ENCODE results near the gene TGM2.

DNA sequence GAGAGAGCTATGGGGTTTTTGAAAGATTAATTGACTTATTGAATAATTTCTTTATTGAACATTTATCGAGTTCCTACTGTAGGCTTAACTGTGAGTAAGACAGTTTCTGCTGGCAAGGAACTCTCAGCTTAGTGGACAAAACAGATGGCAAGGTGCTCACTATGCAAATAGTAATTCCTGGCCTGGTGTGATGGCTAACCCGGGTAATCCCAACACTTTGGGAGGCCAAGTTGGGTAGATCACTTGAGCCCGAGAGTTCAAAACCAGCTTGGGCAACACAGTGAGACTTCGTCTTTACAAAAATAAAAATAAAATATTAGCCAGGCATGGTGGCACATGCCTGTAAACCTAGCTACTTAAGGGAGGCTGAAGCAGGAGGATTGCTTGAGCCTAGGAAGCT lies 13.5 kb upstream of the TGM2 start:
- TF ChIP-seq, protein P1, sequence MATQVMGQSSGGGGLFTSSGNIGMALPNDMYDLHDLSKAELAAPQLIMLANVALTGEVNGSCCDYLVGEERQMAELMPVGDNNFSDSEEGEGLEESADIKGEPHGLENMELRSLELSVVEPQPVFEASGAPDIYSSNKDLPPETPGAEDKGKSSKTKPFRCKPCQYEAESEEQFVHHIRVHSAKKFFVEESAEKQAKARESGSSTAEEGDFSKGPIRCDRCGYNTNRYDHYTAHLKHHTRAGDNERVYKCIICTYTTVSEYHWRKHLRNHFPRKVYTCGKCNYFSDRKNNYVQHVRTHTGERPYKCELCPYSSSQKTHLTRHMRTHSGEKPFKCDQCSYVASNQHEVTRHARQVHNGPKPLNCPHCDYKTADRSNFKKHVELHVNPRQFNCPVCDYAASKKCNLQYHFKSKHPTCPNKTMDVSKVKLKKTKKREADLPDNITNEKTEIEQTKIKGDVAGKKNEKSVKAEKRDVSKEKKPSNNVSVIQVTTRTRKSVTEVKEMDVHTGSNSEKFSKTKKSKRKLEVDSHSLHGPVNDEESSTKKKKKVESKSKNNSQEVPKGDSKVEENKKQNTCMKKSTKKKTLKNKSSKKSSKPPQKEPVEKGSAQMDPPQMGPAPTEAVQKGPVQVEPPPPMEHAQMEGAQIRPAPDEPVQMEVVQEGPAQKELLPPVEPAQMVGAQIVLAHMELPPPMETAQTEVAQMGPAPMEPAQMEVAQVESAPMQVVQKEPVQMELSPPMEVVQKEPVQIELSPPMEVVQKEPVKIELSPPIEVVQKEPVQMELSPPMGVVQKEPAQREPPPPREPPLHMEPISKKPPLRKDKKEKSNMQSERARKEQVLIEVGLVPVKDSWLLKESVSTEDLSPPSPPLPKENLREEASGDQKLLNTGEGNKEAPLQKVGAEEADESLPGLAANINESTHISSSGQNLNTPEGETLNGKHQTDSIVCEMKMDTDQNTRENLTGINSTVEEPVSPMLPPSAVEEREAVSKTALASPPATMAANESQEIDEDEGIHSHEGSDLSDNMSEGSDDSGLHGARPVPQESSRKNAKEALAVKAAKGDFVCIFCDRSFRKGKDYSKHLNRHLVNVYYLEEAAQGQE (IDR thresholded peaks at IDR 0.05; ENCODE audit: insufficient read depth in 1 of 2, low read depth in 2 of 2, low read length in 1 of 2): no peak
- TF ChIP-seq, protein P2, sequence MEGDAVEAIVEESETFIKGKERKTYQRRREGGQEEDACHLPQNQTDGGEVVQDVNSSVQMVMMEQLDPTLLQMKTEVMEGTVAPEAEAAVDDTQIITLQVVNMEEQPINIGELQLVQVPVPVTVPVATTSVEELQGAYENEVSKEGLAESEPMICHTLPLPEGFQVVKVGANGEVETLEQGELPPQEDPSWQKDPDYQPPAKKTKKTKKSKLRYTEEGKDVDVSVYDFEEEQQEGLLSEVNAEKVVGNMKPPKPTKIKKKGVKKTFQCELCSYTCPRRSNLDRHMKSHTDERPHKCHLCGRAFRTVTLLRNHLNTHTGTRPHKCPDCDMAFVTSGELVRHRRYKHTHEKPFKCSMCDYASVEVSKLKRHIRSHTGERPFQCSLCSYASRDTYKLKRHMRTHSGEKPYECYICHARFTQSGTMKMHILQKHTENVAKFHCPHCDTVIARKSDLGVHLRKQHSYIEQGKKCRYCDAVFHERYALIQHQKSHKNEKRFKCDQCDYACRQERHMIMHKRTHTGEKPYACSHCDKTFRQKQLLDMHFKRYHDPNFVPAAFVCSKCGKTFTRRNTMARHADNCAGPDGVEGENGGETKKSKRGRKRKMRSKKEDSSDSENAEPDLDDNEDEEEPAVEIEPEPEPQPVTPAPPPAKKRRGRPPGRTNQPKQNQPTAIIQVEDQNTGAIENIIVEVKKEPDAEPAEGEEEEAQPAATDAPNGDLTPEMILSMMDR (IDR thresholded peaks at IDR 0.05): no peak
- TF ChIP-seq POLR2AphosphoS5 (IDR thresholded peaks at IDR 0.05; ENCODE audit: low read depth, low read length) (no peak), TCF7L2 (IDR thresholded peaks at IDR 0.05; ENCODE audit: low read depth, low read length) (no peak), SIN3A (IDR thresholded peaks at IDR 0.05; ENCODE audit: borderline replicate concordance, insufficient read depth, low read depth, low read length) (no peak)
